ENCODE results near the gene SH2B2.

The SH2B2 gene

DNA sequence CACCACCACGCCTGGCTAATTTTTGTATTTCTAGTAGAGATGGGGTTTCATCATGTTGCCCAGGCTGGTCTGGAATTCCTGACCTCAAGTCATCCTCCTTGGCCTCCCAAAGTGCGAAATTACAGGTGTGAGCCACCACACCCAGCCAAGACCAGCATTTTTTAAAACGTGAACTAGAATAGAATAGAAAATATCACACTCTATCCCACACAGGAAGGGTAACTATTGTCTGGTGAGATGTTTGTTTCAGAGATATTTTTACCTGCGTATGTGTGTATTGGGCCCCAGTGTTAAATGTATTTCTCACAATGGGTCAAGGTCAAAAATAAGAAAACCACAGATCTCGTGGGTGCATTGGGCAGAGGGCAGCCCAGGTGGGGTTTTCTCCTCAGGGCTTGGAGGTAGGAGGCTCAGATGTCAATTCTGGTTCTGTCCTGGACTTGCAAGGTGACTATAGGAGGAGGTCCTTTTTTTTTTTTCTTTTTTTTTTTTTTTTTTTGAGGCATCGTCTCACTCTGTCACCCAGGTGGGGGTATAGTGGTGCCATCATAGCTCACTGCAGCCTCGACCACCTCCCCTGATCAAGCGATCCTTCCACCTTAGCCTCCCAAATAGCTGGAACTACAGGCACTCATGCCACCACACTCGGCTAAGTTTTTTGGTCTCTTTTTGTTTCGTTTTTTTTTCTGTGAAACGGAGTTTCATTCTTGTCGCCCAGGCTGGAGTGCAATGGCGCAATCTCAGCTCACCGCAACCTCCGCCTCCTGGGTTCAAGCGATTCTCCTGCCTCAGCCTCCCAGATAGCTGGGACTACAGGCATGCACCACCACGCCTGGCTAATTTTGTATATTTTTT lies 19.0 kb downstream of the SH2B2 start:
- TF ChIP-seq, protein P1, sequence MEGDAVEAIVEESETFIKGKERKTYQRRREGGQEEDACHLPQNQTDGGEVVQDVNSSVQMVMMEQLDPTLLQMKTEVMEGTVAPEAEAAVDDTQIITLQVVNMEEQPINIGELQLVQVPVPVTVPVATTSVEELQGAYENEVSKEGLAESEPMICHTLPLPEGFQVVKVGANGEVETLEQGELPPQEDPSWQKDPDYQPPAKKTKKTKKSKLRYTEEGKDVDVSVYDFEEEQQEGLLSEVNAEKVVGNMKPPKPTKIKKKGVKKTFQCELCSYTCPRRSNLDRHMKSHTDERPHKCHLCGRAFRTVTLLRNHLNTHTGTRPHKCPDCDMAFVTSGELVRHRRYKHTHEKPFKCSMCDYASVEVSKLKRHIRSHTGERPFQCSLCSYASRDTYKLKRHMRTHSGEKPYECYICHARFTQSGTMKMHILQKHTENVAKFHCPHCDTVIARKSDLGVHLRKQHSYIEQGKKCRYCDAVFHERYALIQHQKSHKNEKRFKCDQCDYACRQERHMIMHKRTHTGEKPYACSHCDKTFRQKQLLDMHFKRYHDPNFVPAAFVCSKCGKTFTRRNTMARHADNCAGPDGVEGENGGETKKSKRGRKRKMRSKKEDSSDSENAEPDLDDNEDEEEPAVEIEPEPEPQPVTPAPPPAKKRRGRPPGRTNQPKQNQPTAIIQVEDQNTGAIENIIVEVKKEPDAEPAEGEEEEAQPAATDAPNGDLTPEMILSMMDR (IDR thresholded peaks at IDR 0.05; ENCODE audit: extremely low read depth, insufficient read depth, missing control alignments) = no peak
- in situ Hi-C loops (cut with MboI; ENCODE audit: low pct_unique_long_range_greater_than_20kb, low sequenced_read_pairs, unreplicated experiment) = no loop called here
- DNase-seq (ENCODE audit: low spot score) = peak; percentile 68

DNA sequence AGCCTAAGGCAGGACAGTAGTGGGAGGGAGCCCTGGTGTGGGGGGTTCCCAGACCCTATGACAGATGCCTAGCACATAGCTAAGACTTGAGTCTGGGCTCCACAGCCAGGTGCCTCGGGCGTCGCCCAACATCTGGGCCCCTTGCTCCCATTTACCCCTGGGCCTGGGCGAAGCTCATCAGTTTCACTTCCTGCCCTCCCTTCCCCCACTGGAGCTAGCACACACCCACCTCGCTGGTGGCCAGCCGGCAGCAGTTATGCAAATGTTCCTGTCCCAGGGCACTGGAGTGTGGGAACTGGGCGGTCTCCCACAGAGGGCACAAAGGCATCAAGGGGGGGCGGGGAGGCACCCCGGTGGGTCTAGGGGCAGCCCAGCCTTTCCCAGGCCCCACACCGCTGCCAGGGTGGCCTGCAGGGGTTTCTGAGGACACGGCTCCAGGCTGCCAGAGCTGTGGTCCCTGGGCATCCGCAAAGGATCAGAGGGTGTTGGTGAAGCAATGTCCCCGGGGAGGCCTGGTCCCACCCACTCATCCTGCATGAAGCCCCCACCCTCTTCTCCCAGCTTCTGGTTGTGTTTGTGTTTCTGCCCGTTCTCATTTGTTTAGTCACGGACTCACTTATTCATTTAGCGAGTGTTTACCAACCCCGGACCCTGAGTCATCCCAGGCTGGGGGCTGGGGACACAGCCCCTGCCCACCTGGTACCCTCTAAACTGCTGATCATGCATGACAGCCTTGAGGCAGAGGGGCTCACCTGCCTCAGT lies 20.4 kb downstream of the SH2B2 start:
- in situ Hi-C loops (cut with MboI; ENCODE audit: low pct_unique_long_range_greater_than_20kb, low sequenced_read_pairs, unreplicated experiment) = no loop called here
- TF ChIP-seq, protein P1 (IDR thresholded peaks at IDR 0.05; ENCODE audit: extremely low read depth, insufficient read depth, missing control alignments) = no peak
- DNase-seq (ENCODE audit: low spot score) = peak; percentile 80

DNA sequence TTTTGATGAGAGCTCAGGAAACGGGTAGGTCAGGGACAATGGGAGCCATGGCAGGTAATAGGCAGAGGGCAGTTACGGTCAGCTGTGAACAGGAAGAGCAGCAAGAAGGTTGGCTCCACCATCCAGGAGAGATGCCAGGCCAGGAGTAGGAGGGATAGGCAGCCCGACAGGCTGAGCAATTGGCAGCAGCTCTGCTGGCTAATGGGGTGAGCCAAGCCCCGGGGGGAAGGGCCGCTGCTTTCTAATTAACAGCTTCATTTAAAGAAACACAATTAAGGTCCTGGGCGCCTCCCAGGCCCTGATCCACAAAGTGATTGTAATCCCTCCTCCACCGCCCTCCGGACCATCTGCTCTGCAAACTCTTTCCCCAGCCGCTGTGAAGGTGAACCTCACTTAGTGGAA lies 23.7 kb downstream of the SH2B2 start:
- no peak for DNase-seq (ENCODE audit: low spot score)
- in situ Hi-C loops (cut with MboI; ENCODE audit: low pct_unique_long_range_greater_than_20kb, low sequenced_read_pairs, unreplicated experiment) = no loop called here
- TF ChIP-seq, protein P1 (IDR thresholded peaks at IDR 0.05; ENCODE audit: extremely low read depth, insufficient read depth, missing control alignments) = no peak

DNA sequence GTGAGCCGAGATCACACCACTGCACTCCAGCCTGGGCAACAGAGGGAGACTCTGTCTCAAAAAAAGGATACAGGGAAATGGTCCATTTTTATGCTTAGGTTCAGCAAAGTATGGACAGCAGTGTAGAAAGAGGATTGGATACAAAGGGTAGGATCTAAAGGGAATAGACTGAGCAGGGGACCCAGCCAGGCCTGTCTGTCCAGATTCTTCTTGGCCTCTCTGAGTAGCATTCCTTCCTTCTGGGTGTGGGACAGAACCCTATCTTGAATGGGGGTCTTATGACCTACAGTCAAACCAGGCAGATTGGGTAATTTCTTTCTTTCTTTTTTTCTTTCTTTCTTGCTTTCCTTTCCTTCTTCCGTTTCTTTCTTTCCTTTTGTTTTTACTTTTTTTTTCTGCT lies 25.6 kb downstream of the SH2B2 start:
- DNase-seq (ENCODE audit: low spot score) = no peak
- in situ Hi-C loops (cut with MboI; ENCODE audit: low pct_unique_long_range_greater_than_20kb, low sequenced_read_pairs, unreplicated experiment) = no loop called here
- TF ChIP-seq, protein P1 (IDR thresholded peaks at IDR 0.05; ENCODE audit: extremely low read depth, insufficient read depth, missing control alignments) = no peak

DNA sequence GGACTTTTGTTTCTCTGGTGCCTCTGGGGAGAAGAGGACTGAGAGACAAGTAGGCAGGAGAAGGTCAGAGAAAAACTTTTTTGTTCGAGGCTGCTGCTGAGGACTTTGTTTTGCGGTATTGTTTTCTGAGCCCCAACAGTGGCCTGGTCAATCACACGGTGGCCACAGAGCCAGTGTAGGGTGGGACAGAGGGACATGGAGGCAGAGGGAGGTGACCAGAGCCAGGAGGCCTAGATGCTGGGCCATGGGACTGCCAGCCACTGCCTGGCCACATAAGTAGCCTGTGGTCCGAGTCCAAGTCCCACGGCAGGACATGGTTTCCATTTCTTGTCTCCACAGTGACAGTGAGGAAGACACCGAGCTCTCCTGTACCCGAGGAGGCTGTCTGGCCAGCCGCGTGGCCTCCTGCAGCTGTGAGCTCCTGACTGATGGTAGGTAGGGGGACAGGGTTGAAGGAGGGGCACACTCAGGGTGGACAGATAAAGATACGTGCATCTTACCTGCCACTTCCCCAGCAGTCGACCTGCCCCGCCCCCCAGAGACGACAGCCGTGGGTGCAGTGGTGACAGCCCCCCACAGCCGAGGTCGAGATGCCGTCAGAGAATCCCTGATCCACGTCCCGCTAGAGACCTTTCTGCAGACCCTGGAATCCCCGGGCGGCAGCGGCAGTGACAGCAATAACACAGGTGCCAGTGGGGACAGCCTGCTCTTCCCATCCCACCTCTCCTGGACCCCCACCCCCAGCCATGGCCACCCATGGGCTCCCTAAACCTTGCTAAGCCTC lies 27.5 kb downstream of the SH2B2 start:
- in situ Hi-C loops (cut with MboI; ENCODE audit: low pct_unique_long_range_greater_than_20kb, low sequenced_read_pairs, unreplicated experiment) = no loop called here
- no peak for DNase-seq (ENCODE audit: low spot score)
- TF ChIP-seq, protein P1 (IDR thresholded peaks at IDR 0.05; ENCODE audit: extremely low read depth, insufficient read depth, missing control alignments) = no peak

Data from GM13977 (cell line).